Spleen (tissue), 7 donors: ENCODE results near the gene IL6R.

Experiments
- CTCF ChIP-seq, 11 experiments: fragments of 200-600 bp in 7 of 11; fragments of 450-650 bp in 4 of 11; sonication (generic) in 4 of 11; IDR thresholded peaks in 8 of 11; conservative IDR thresholded peaks in 3 of 11; 1 replicate in 7 of 11; 2 replicates in 4 of 11; pipeline versions ENCODE4 v1.4.0 to v1.8.0; 2016 to 2021; ENCODE audit warnings: antibody characterized with exemption in 11 of 11, inconsistent platforms in 4 of 11, mild to moderate bottlenecking in 1 of 11
- POLR2AphosphoS5 ChIP-seq, 3 donors: sonication (generic); formaldehyde crosslinking; IDR thresholded peaks; one replicate each; pipeline ENCODE4 v1.5.1; 2017; ENCODE audit warnings: antibody characterized with exemption in 3 of 3
- donor health status: DM: no; HTN: no; CAD: no; lungs with moderate emphysema.
- donor health status: DM: no; HTN: no; CAD: no.
- donor health status: DM: no; HTN: no; CAD: no.

DNA sequence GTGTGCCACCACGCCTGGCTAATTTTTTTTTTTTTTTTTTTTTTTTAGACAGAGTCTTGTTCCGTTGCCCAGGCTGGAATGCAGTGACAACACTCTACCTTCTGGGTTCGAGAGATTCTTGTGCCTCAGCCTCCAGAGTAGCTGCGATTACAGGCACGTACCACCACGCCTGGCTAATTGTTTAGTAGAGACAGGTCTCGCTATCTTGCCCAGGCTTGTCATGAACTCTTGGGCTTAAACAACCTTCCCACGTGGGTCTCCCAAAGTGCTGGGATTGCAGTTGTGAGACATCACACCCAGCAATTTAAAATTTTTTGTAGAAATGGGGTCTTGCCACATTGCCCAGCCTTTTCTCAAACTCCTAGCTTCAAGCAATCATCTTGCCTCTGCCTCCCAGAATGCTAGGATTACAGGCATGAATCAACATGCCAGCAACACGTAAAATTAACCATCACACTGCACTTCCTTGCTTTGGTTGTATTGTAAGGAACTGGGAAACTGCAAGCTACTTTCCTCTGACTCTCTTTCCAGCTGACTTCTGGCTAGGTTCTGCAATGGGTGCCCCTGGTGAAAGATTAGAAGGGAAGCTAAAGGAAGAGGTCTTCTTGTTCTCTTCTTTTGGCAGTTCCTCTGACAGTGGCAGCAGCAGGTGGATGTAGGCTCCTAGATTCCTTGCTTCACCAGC lies 13.9 kb upstream of the IL6R start:
- no peak for TF ChIP-seq CTCF (IDR thresholded peaks at IDR 0.05 in 8 of 11, conservative IDR thresholded peaks at IDR 0.05 in 3 of 11)
- no peak for TF ChIP-seq POLR2AphosphoS5 (IDR thresholded peaks at IDR 0.05)
